Thyroid gland (tissue), 4 donors: ENCODE results near the gene ARPC2. TPM values are rescaled to one million over a fixed set of nuclear protein-coding genes. Genes with fewer than 3 reads are reported as not detected.
A peak's percentile ranks its signal among the peaks of the same experiment; 100 is the strongest.

Experiments
- DNase-seq, 2 donors: peaks; one replicate each; pipeline ENCODE4 v3.0.0-alpha.2; 2019
- H3K27ac ChIP-seq, 3 donors: fragments of 200-600 bp; sonication (generic); 1 replicate in 2 of 3; 2 replicates in 1 of 3; pipeline ENCODE4 v1.5.1; 2016 to 2019; ENCODE audit warnings: mild to moderate bottlenecking in 1 of 3, moderate library complexity in 1 of 3
- H3K27me3 ChIP-seq: fragments of 200-600 bp; sonication (generic); one replicate; pipeline ENCODE4 v1.5.1; 2019
- H3K36me3 ChIP-seq, 2 donors: fragments of 200-600 bp; sonication (generic); one replicate each; pipeline ENCODE4 v1.5.1; 2016 to 2019
- H3K4me1 ChIP-seq, 2 donors: fragments of 200-600 bp; sonication (generic); one replicate each; pipeline ENCODE4 v1.5.1; 2017 to 2019
- H3K4me3 ChIP-seq, 3 donors: fragments of 200-600 bp; sonication (generic); replicated peaks in 1 of 3; 1 replicate in 2 of 3; 2 replicates in 1 of 3; pipeline ENCODE4 v1.5.1; 2016; ENCODE audit warnings: mild to moderate bottlenecking in 1 of 3
- H3K9me3 ChIP-seq: fragments of 200-600 bp; sonication (generic); one replicate; pipeline ENCODE4 v1.5.1; 2017
- POLR2A ChIP-seq, 2 donors: fragments of 450-650 bp; IDR thresholded peaks; one replicate each; pipeline ENCODE4 v1.6.1; 2017; ENCODE audit warnings: antibody characterized with exemption in 2 of 2, mild to moderate bottlenecking in 2 of 2, moderate library complexity in 1 of 2
- WGBS, 2 donors: methylation state at CpG; one replicate each; pipeline ENCODE4 v1.1.5; 2017; 5-methylcytosine and 5-hydroxymethylcytosine counted together
- intact Hi-C: fragments of 100-400 bp; cut with DNase I; formaldehyde crosslinking; loops from one replicate; pipeline ENCODE4 v1.15.1; 2023
- total RNA-seq, 4 donors: library from RNA; depleted of rRNA; stranded (reverse); fragments of >200 nt; gene quantifications; one replicate each; pipeline ENCODE4 v1.2.3, GENCODE V29; 2016
- TF ChIP-seq, protein P1 (sequence below), 6 experiments: fragments of 200-600 bp in 3 of 6; fragments of 450-650 bp in 3 of 6; sonication (generic) in 3 of 6; IDR thresholded peaks; one replicate each; pipeline ENCODE4 v1.5.1; 2016 to 2019; ENCODE audit warnings: antibody characterized with exemption in 6 of 6, mild to moderate bottlenecking in 2 of 6, inconsistent platforms in 1 of 6, moderate library complexity in 1 of 6

Gene ARPC2
- total RNA-seq, 4 donors from 2014 or later: 157 to 219 (median 170) TPM

DNA sequence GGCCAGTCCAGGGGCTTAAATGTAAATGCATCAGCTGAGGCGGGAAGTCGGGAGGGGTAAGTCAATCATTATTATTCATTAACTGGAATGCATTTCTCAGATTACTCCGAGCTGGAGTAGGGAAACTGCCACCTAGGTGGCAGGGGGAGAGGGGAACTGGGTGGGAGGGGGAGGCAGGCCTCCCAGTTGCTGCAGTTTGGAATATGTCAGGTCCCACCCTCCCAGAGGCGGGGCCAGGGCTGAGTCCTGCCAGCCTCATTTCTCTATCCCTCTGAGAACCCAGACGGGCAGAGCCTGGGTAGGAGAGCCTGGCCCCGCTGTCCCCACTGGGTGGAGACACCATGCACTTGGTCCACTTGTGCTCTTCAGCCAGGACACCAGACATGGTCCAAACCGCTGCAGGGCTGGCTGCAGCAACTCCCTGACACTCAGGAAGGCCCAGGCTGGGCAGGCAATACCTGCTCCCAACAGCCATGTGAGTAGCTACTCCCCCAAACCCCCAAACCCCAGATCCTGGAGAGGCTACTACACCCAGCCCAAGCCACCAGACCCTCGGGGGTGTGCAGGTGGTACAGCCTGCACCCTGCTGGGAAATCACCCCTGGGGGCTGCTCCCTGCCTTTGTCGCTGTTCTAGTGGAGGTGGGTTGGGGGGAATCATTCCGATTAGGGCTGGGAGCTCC lies 43.9 kb downstream of the ARPC2 start, which contains the start of gene GPBAR1:
GPBAR1 (plus strand) TSS at position 274 of the 681 bp plus-strand sequence. CDS start 1,710 bp downstream, outside the sequence.
- H3K4me1 ChIP-seq: peaks cover 0 to 30% of the 10 kb centered on the region in 2 donors
- peaks cover 28% of the 10 kb centered on the region in 2 donors for H3K36me3 ChIP-seq
- TF ChIP-seq POLR2A (IDR thresholded peaks at IDR 0.05): no peak
- TF ChIP-seq, protein P1, sequence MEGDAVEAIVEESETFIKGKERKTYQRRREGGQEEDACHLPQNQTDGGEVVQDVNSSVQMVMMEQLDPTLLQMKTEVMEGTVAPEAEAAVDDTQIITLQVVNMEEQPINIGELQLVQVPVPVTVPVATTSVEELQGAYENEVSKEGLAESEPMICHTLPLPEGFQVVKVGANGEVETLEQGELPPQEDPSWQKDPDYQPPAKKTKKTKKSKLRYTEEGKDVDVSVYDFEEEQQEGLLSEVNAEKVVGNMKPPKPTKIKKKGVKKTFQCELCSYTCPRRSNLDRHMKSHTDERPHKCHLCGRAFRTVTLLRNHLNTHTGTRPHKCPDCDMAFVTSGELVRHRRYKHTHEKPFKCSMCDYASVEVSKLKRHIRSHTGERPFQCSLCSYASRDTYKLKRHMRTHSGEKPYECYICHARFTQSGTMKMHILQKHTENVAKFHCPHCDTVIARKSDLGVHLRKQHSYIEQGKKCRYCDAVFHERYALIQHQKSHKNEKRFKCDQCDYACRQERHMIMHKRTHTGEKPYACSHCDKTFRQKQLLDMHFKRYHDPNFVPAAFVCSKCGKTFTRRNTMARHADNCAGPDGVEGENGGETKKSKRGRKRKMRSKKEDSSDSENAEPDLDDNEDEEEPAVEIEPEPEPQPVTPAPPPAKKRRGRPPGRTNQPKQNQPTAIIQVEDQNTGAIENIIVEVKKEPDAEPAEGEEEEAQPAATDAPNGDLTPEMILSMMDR (IDR thresholded peaks at IDR 0.05): no peak
- H3K4me3 ChIP-seq: no peak within 1 kb of the TSS
- WGBS, 2 donors: 70 to 74% methylated on average over 6 of the region's 10 CpGs
- H3K27ac ChIP-seq: peak within 1 kb of the TSS in 2 of 3 donors; percentile 61 to 78
- H3K9me3 ChIP-seq: no peaks in the 10 kb centered on the region
- intact Hi-C loops: loop anchor here (10.0 kb wide), 2 partner anchors 46 to 304 kb away; partner anchors contain the start of genes ARPC2, CNOT9 and USP37
- DNase-seq: no peak
- H3K27me3 ChIP-seq: no peaks in the 10 kb centered on the region

- H3K36me3 ChIP-seq: peaks cover 32 to 33% of the 10 kb centered on the region in 2 donors
- H3K4me3 ChIP-seq: no peak overlapping the region
- intact Hi-C loops: loop anchor here (10.0 kb wide), 2 partner anchors 47 to 303 kb away; partner anchors contain the start of genes ARPC2, CNOT9 and USP37
- peak overlapping the region in 1 of 3 donors; percentile 61 for H3K27ac ChIP-seq
- H3K4me1 ChIP-seq: peaks cover 0 to 30% of the 10 kb centered on the region in 2 donors
- DNase-seq: no peak
- WGBS, 2 donors: 65 to 75% methylated on average over 7 to 8 of the region's 8 CpGs
- TF ChIP-seq, protein P1 (IDR thresholded peaks at IDR 0.05): no peak
- no peak for TF ChIP-seq POLR2A (IDR thresholded peaks at IDR 0.05)
- H3K27me3 ChIP-seq: no peaks in the 10 kb centered on the region
- H3K9me3 ChIP-seq: no peaks in the 10 kb centered on the region
These were observed 44.6 kb downstream of the ARPC2 start for GRCh38 chr2:218261423-218262236.

DNA sequence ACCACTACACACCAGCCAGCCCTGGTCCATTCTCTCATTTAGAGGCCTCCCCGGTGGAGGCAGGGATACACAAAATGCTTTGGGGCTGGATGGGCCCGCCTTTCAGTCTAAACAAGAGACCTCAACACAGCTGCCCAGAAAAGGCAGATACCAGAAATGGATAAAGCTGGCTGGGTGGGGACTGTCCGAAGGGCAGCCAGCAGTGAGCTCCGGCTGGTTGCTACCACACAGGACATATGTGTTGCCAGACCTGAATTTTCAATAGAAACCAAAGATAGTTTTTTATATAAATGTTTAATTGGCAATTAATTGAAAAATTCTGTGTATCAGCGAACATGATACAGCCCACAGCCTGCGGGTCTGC lies 45.2 kb downstream of the ARPC2 start:
- intact Hi-C loops: loop anchor here (10.0 kb wide), 2 partner anchors 47 to 303 kb away; partner anchors contain the start of genes ARPC2, CNOT9 and USP37
- DNase-seq: no peak

DNA sequence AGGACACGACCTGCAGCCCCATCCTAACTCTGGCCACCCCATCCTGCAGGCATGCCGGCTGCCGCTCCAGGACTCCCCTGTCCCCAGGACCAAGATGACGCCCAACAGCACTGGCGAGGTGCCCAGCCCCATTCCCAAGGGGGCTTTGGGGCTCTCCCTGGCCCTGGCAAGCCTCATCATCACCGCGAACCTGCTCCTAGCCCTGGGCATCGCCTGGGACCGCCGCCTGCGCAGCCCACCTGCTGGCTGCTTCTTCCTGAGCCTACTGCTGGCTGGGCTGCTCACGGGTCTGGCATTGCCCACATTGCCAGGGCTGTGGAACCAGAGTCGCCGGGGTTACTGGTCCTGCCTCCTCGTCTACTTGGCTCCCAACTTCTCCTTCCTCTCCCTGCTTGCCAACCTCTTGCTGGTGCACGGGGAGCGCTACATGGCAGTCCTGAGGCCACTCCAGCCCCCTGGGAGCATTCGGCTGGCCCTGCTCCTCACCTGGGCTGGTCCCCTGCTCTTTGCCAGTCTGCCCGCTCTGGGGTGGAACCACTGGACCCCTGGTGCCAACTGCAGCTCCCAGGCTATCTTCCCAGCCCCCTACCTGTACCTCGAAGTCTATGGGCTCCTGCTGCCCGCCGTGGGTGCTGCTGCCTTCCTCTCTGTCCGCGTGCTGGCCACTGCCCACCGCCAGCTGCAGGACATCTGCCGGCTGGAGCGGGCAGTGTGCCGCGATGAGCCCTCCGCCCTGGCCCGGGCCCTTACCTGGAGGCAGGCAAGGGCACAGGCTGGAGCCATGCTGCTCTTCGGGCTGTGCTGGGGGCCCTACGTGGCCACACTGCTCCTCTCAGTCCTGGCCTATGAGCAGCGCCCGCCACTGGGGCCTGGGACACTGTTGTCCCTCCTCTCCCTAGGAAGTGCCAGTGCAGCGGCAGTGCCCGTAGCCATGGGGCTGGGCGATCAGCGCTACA lies 45.9 kb downstream of the ARPC2 start:
- no peak overlapping the region for H3K4me3 ChIP-seq
- no peaks in the 10 kb centered on the region for H3K9me3 ChIP-seq
- no peaks in the 10 kb centered on the region for H3K27me3 ChIP-seq
- H3K36me3 ChIP-seq: peaks cover 34 to 35% of the 10 kb centered on the region in 2 donors
- H3K4me1 ChIP-seq: peaks cover 0 to 30% of the 10 kb centered on the region in 2 donors
- intact Hi-C loops: loop anchor here (10.0 kb wide), 2 partner anchors 48 to 302 kb away; partner anchors contain the start of genes ARPC2, CNOT9 and USP37
- WGBS, 2 donors: 88 to 90% methylated on average over 4 to 18 of the region's 39 CpGs
- TF ChIP-seq, protein P1 (IDR thresholded peaks at IDR 0.05): no peak
- TF ChIP-seq POLR2A (IDR thresholded peaks at IDR 0.05): no peak
- no peak for DNase-seq
- no peak overlapping the region for H3K27ac ChIP-seq

More for the DNA sequence above, 45.2 kb downstream of the ARPC2 start:
- H3K4me3 ChIP-seq: no peak overlapping the region
- peaks cover 0 to 30% of the 10 kb centered on the region in 2 donors for H3K4me1 ChIP-seq
- no peak overlapping the region for H3K27ac ChIP-seq
- no peak for TF ChIP-seq POLR2A (IDR thresholded peaks at IDR 0.05)
- TF ChIP-seq, protein P1 (IDR thresholded peaks at IDR 0.05): no peak
- WGBS, 2 donors: 84 to 92% methylated on average over 6 of the region's 6 CpGs
- no peaks in the 10 kb centered on the region for H3K27me3 ChIP-seq
- H3K36me3 ChIP-seq: peaks cover 34% of the 10 kb centered on the region in 2 donors
- no peaks in the 10 kb centered on the region for H3K9me3 ChIP-seq
